GM21723 (cell line): ENCODE measurements around the gene PCCA.
"Not testable (repeated sequence)": the region's sequence is repeated elsewhere in the genome, so short reads cannot be mapped to it uniquely, and the experiment has no call there.

Experiments
- ATAC-seq: cut with Tn5 transposase; IDR thresholded peaks from one replicate; pipeline ENCODE4 v1.9.1; 2021; ENCODE audit warnings: mild to moderate bottlenecking, moderate library complexity; ENCODE audit not compliant: unreplicated experiment

PCCA gene

GRCh38 chr13:100096526-100096925 lies 7.6 kb downstream of the PCCA start:
- no peak for ATAC-seq

GRCh38 chr13:100097821-100098220 lies 8.9 kb downstream of the PCCA start:
- no peak for ATAC-seq

- no peak for ATAC-seq
Measured at GRCh38 chr13:100098445-100099116, 9.7 kb downstream of the PCCA start.

GRCh38 chr13:100099117-100099445 lies 10.2 kb downstream of the PCCA start:
- ATAC-seq, result not testable (repeated sequence)

GRCh38 chr13:100100115-100100879 lies 11.4 kb downstream of the PCCA start:
- ATAC-seq, result no peak

- ATAC-seq, result no peak
Measured at GRCh38 chr13:100102042-100102441, 13.1 kb downstream of the PCCA start.

- no peak for ATAC-seq
Measured at GRCh38 chr13:100106005-100106404, 17.1 kb downstream of the PCCA start.

- no peak for ATAC-seq
Measured at GRCh38 chr13:100106705-100107104, 17.8 kb downstream of the PCCA start.

GRCh38 chr13:100108913-100109507 lies 20.1 kb downstream of the PCCA start:
- ATAC-seq, result peak; percentile 64

- ATAC-seq, result no peak
Measured at GRCh38 chr13:100110269-100110668, 21.4 kb downstream of the PCCA start.

GRCh38 chr13:100112186-100112838 lies 23.4 kb downstream of the PCCA start:
- no peak for ATAC-seq

- peak; percentile 88 for ATAC-seq
Measured at GRCh38 chr13:100115693-100116254, 26.9 kb downstream of the PCCA start.

GRCh38 chr13:100124265-100124664 lies 35.4 kb downstream of the PCCA start:
- ATAC-seq, result no peak

GRCh38 chr13:100125946-100126345 lies 37.1 kb downstream of the PCCA start:
- no peak for ATAC-seq

- no peak for ATAC-seq
Measured at GRCh38 chr13:100128373-100128772, 39.5 kb downstream of the PCCA start.

- ATAC-seq, result no peak
Measured at GRCh38 chr13:100128838-100129237, 39.9 kb downstream of the PCCA start.

- ATAC-seq, result peak; percentile 75
Measured at GRCh38 chr13:100129605-100130004, 40.7 kb downstream of the PCCA start.

- ATAC-seq, result no peak
Measured at GRCh38 chr13:100130092-100130491, 41.2 kb downstream of the PCCA start.

- ATAC-seq, result no peak
Measured at GRCh38 chr13:100130930-100131511, 42.1 kb downstream of the PCCA start.

GRCh38 chr13:100131863-100132574 lies 43.1 kb downstream of the PCCA start:
- ATAC-seq, result no peak
